Daoy (cell line): Measurements from ENCODE around the gene TP53TG3. TPM values are rescaled to one million over a fixed set of nuclear protein-coding genes. Genes with fewer than 3 reads are reported as not detected.
"Not testable (repeated sequence)": the region's sequence is repeated elsewhere in the genome, so short reads cannot be mapped to it uniquely, and the experiment has no call there.

Experiments
- DNase-seq: peaks from one replicate; pipeline ENCODE4 v3.0.0-alpha.2; 2015; ENCODE audit warnings: low read depth
- total RNA-seq: library from RNA; depleted of rRNA; stranded (reverse); fragments of >200 nt; shearing (Covaris generic); gene quantifications from 2 replicates; pipeline ENCODE4 v1.2.3, GENCODE V29; 2014; rRNA removed

The TP53TG3 gene
- 3.4 and 7.6 TPM in 2 replicates for total RNA-seq

GRCh38 chr16:32676065-32676464 is at the start of gene TP53TG3:
Gene TP53TG3, minus strand, starts transcription at chr16:32676165. Its CDS starts 68 bp downstream, at chr16:32676097.
- DNase-seq: not testable (repeated sequence)

- not testable (repeated sequence) for DNase-seq
These were observed 25.1 kb downstream of the TP53TG3 start for GRCh38 chr16:32650876-32651275.

- DNase-seq: not testable (repeated sequence)
These were observed 28.4 kb downstream of the TP53TG3 start for GRCh38 chr16:32647562-32647961.

DNA sequence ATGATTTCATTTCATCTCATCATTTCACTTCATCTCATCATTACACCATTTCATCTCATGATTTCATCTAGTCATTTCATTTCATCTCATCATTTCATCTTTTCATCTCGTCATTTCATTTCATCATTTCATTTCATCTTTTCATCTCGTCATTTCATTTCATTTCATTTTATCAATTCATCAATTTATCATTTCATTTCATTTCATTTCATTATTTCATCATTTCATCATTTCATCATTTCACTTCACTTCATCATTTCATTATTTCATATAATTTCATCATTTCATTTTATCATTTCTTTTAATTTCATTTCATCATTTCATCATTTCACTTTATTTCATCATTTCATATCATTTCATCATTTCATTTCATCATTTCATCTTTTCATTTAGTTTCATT is 29.2 kb downstream of the TP53TG3 start:
- DNase-seq: not testable (repeated sequence)

DNA sequence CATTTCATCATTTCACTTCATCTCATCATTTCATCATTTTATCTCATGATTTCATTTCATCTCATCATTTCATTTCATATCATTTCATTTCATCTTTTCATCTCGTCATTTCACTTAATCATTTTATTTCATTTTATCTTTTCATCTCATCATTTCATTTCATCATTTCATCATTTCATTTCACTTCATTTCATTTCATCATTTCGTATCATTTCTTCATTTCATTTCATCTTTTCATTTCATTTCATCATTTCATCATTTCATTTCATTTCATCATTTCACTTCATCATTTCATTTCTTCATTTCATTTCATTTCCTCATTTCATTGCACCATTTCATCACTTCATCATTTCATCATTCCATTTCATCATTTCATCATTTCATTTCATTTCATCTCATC is 29.8 kb downstream of the TP53TG3 start:
- not testable (repeated sequence) for DNase-seq

DNA sequence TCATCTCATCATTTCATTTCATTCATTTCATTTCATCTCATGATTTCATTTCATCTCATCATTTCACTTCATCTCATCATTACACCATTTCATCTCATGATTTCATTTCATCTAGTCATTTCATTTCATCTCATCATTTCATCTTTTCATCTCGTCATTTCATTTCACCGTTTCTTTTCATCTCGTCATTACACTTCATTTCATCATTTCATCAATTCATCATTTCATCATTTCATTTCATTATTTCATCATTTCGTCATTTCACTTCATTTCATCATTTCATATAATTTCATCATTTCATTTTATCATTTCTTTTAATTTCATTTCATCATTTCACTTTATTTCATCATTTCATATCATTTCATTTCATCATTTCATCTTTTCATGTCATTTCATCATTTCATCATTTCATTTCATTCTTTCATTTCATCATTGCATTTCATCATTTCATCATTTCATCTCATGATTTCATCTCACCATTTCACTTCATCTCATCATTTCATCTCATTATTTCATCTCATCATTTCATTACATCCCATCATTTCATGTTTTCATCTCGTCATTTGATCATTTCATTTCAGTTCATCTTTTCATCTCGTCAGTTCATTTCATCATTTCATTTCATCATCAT is 30.6 kb downstream of the TP53TG3 start:
- not testable (repeated sequence) for DNase-seq

GRCh38 chr16:32644715-32645114 is 31.2 kb downstream of the TP53TG3 start:
- DNase-seq: not testable (repeated sequence)

DNA sequence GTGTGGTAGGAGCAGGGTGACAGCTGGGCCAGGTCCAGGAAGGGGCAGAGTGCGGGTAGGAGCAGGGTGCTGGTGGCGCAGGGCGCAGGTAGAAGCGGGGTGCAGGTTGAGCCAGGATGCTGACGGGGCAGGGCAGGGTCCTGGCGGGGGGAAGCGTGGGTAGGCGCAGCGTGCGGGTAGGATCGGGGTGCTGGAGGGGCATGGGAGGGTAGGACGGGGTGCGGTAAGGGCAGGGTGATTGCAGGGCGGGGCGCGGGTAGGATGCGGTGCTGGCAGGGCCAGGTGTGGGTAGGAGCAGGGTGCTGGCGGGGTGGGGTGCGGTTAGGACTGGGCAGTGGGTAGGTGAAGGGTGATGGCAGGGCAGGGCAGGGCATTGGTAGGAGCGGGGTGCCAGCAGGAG is 38.4 kb downstream of the TP53TG3 start:
- not testable (repeated sequence) for DNase-seq

GRCh38 chr16:32632096-32632495 is 43.9 kb downstream of the TP53TG3 start:
- DNase-seq: not testable (repeated sequence)
